ENCODE measurements around the gene B9D1. TPM values are rescaled to one million over a fixed set of nuclear protein-coding genes. Genes with fewer than 3 reads are reported as not detected.

Gene B9D1
- total and polyA plus RNA-seq, 2 of the 13 experiments (the other 11 are each of a cell fraction or from before 2014, with no cell fraction given): 27.7 to 31.1 TPM

DNA sequence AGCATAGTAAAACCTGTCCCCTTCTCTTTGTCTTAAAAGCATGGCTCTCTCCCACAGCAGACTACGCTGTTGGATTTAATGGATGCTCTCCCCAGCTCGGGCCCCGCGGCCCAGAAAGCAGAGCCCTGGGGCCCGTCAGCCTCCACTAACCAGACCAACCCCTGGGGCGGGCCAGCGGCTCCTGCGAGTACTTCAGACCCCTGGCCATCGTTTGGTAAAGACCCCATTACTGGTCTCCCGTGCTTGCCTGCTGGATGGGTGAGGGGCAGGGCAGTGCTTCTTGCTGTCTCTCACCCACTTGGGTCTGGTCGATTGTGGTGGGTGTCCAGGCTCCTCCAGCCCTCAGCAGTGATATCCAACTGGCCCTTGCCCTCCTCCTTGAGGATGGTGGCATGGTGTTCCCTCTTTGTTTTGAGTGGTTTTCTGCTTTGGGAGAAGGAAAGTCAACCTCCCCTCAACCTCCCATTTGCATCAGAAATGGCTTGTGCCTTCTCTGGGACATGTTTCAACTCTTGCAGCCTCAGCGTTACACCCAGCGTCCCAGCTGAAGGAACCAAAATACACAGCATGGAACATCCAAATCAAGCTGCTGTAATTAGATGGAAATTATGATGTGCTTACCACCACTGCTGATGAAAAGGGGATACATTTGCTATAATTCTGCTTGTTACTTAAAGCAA is 49.3 kb downstream of the B9D1 start:
- H3K4me3 ChIP-seq (replicated peaks in 1 of 3; ENCODE audit: insufficient read depth in 1 of 3, low read depth in 2 of 3, low read length in 3 of 3): no peak overlapping the region
- H3K36me3 ChIP-seq (replicated peaks in 1 of 2; ENCODE audit: control insufficient read depth in 1 of 2, insufficient read depth in 2 of 2, low read length in 2 of 2): peaks cover 16 to 40% of the 10 kb centered on the region in 2 experiments
- TF ChIP-seq, protein P1, sequence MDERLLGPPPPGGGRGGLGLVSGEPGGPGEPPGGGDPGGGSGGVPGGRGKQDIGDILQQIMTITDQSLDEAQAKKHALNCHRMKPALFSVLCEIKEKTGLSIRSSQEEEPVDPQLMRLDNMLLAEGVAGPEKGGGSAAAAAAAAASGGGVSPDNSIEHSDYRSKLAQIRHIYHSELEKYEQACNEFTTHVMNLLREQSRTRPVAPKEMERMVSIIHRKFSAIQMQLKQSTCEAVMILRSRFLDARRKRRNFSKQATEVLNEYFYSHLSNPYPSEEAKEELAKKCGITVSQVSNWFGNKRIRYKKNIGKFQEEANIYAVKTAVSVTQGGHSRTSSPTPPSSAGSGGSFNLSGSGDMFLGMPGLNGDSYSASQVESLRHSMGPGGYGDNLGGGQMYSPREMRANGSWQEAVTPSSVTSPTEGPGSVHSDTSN (CRISPR knock-in tag; IDR thresholded peaks at IDR 0.05): no peak
- TF ChIP-seq SMAD1 (CRISPR knock-in tag; IDR thresholded peaks at IDR 0.05; ENCODE audit: borderline replicate concordance, low read depth) (no peak), ZSCAN31 (CRISPR knock-in tag; IDR thresholded peaks at IDR 0.05; ENCODE audit: low read depth) (no peak), IKZF1 (IDR thresholded peaks at IDR 0.05) (no peak), TARDBP (CRISPR knock-in tag; IDR thresholded peaks at IDR 0.05) (no peak), ZNF160 (CRISPR knock-in tag; IDR thresholded peaks at IDR 0.05) (no peak), NRL (CRISPR knock-in tag; IDR thresholded peaks at IDR 0.05; ENCODE audit: borderline replicate concordance) (no peak)
- TF ChIP-seq, protein P2, sequence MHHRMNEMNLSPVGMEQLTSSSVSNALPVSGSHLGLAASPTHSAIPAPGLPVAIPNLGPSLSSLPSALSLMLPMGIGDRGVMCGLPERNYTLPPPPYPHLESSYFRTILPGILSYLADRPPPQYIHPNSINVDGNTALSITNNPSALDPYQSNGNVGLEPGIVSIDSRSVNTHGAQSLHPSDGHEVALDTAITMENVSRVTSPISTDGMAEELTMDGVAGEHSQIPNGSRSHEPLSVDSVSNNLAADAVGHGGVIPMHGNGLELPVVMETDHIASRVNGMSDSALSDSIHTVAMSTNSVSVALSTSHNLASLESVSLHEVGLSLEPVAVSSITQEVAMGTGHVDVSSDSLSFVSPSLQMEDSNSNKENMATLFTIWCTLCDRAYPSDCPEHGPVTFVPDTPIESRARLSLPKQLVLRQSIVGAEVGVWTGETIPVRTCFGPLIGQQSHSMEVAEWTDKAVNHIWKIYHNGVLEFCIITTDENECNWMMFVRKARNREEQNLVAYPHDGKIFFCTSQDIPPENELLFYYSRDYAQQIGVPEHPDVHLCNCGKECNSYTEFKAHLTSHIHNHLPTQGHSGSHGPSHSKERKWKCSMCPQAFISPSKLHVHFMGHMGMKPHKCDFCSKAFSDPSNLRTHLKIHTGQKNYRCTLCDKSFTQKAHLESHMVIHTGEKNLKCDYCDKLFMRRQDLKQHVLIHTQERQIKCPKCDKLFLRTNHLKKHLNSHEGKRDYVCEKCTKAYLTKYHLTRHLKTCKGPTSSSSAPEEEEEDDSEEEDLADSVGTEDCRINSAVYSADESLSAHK (CRISPR knock-in tag; IDR thresholded peaks at IDR 0.05; ENCODE audit: borderline replicate concordance): no peak
- TF ChIP-seq, protein P3, sequence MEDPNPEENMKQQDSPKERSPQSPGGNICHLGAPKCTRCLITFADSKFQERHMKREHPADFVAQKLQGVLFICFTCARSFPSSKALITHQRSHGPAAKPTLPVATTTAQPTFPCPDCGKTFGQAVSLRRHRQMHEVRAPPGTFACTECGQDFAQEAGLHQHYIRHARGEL (CRISPR knock-in tag; IDR thresholded peaks at IDR 0.05): no peak
- TF ChIP-seq, protein P4, sequence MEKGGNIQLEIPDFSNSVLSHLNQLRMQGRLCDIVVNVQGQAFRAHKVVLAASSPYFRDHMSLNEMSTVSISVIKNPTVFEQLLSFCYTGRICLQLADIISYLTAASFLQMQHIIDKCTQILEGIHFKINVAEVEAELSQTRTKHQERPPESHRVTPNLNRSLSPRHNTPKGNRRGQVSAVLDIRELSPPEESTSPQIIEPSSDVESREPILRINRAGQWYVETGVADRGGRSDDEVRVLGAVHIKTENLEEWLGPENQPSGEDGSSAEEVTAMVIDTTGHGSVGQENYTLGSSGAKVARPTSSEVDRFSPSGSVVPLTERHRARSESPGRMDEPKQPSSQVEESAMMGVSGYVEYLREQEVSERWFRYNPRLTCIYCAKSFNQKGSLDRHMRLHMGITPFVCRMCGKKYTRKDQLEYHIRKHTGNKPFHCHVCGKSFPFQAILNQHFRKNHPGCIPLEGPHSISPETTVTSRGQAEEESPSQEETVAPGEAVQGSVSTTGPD (CRISPR knock-in tag; IDR thresholded peaks at IDR 0.05): no peak
- no peak overlapping the region for H3K9ac ChIP-seq (ENCODE audit: insufficient read depth, low read depth, low read length)
- peaks cover 19% of the 10 kb centered on the region for H3K4me1 ChIP-seq (ENCODE audit: insufficient read depth, low read length)
- intact Hi-C loops (cut with micrococcal nuclease; ENCODE audit: unreplicated experiment): no loop called here
- H3K4me2 ChIP-seq (ENCODE audit: low read depth, low read length): no peak overlapping the region
- WGBS (ENCODE audit: low lambda C conversion rate): 95% methylated on average over 11 of the region's 13 CpGs
- in situ Hi-C loops (cut with HindIII; ENCODE audit: extremely low pct_ligation_motif_present, low pct_unique_long_range_greater_than_20kb): no loop called here
- DNase-seq (ENCODE audit: low spot score) (no peak), ATAC-seq (no peak), FAIRE-seq (no peak)
- ChIA-PET POLR2A (no interaction called here), CTCF (ENCODE audit: low intra/inter-chr PET ratio, low total read pairs) (no interaction called here)
- no peaks in the 10 kb centered on the region for H3K27me3 ChIP-seq (ENCODE audit: control insufficient read depth in 1 of 2, insufficient read depth in 2 of 2, low read length in 2 of 2)
- H3K79me2 ChIP-seq (ENCODE audit: insufficient read depth, low read length): no peaks in the 10 kb centered on the region
- H3K9me3 ChIP-seq (ENCODE audit: low read length): no peaks in the 10 kb centered on the region
- BruUV-seq (replicated peaks): no TSS peak
- H2AFZ ChIP-seq (ENCODE audit: low read length): no peak overlapping the region
- H4K20me1 ChIP-seq (ENCODE audit: insufficient read depth, low read length): no peaks in the 10 kb centered on the region
- H3K27ac ChIP-seq (ENCODE audit: extremely low read length, insufficient read depth, low read length): no peak overlapping the region
